Small intestine (tissue), 7 donors: ENCODE results near the gene RER1. TPM values are rescaled to one million over a fixed set of nuclear protein-coding genes. Genes with fewer than 3 reads are reported as not detected.
A peak's percentile ranks its signal among the peaks of the same experiment; 100 is the strongest.

Experiments
- DNase-seq, 2 donors: peaks; one replicate each; pipeline versions ENCODE4 v3.0.0 to v3.0.0-alpha.2; 2013
- FAIRE-seq: peaks from 2 replicates; lab custom pipeline; 2012; peaks lifted over from hg19 to GRCh38; lab: Jason Lieb, UNC
- H3K27ac ChIP-seq, 3 donors: one replicate each; pipeline ENCODE4 v1.5.1; 2013; ENCODE audit warnings: low read length in 2 of 3, mild to moderate bottlenecking in 2 of 3, control low read depth in 1 of 3, inconsistent platforms in 1 of 3, low read depth in 1 of 3, moderate library complexity in 1 of 3
- H3K27me3 ChIP-seq, 3 donors: one replicate each; pipeline ENCODE4 v1.6.1; 2013; ENCODE audit warnings: low read length in 3 of 3, inconsistent platforms in 1 of 3; ENCODE audit not compliant: control insufficient read depth in 3 of 3, insufficient read depth in 3 of 3
- H3K36me3 ChIP-seq, 3 donors: one replicate each; pipeline ENCODE4 v1.6.1; 2013; ENCODE audit warnings: low read length in 3 of 3, inconsistent platforms in 1 of 3, low read depth in 1 of 3, mild to moderate bottlenecking in 1 of 3, moderate library complexity in 1 of 3; ENCODE audit not compliant: control insufficient read depth in 3 of 3, insufficient read depth in 2 of 3
- H3K4me1 ChIP-seq, 3 donors: one replicate each; pipeline ENCODE4 v1.6.1; 2013; ENCODE audit warnings: low read length in 2 of 3, inconsistent platforms in 1 of 3, low read depth in 1 of 3, mild to moderate bottlenecking in 1 of 3, moderate library complexity in 1 of 3; ENCODE audit not compliant: control insufficient read depth in 3 of 3, insufficient read depth in 2 of 3
- H3K4me3 ChIP-seq, 3 donors: one replicate each; pipeline ENCODE4 v1.5.1; 2013; ENCODE audit warnings: low read length in 3 of 3, control low read depth in 1 of 3, inconsistent platforms in 1 of 3, low read depth in 1 of 3, mild to moderate bottlenecking in 1 of 3, moderate library complexity in 1 of 3
- H3K9me3 ChIP-seq, 2 donors: one replicate each; pipeline ENCODE4 v1.6.1; 2013; ENCODE audit warnings: low read depth in 1 of 2, low read length in 1 of 2; ENCODE audit not compliant: control insufficient read depth in 2 of 2, insufficient read depth in 1 of 2
- WGBS, 3 donors: extraction: QIAGEN DNeasy Blood & Tissue Kit; methylation state at CpG; one replicate each; pipeline ENCODE4 v1.1.7; 2013; 5-methylcytosine and 5-hydroxymethylcytosine counted together
- polyA plus RNA-seq, 4 donors: library from polyadenylated mRNA; stranded (reverse) in 3 of 4; unstranded in 1 of 4; fragments of 200-250 nt in 3 of 4; fragments of 120-200 nt in 1 of 4; gene quantifications; one replicate each; pipeline versions ENCODE4 v1.2.1 to v1.2.3, GENCODE V29; 2013
- donor health status: healthy with polysubstance abuse.
- donor health status: control.
- donor health status: control.
- donor health status: Bipolar disorder and iron deficiency.
- donor health status: healthy.

Gene RER1
- polyA plus RNA-seq, 4 donors: 70.0 to 140 (median 88.7) TPM

GRCh38 chr1:2433936-2434655 is 42.5 kb downstream of the RER1 start:
- Histone ChIP-seq H3K36me3 (no peaks in the 10 kb centered on the region), H3K27me3 (peaks cover 0 to 12% (median 3%) of the 10 kb centered on the region in 3 donors), H3K4me1 (peaks cover 0 to 52% (median 0%) of the 10 kb centered on the region in 3 donors), H3K4me3 (no peak overlapping the region), H3K27ac (no peak overlapping the region), H3K9me3 (peaks cover 0 to 11% of the 10 kb centered on the region in 2 donors)
- peak in 1 of 2 donors; percentile 35 for DNase-seq
- FAIRE-seq: no peak
- 47 to 55% (median 48%) methylated on average over 34 of the region's 34 CpGs for WGBS, 3 donors

GRCh38 chr1:2435091-2435490 is 43.5 kb downstream of the RER1 start:
- Histone ChIP-seq H3K27me3 (peaks cover 0 to 12% (median under 1%) of the 10 kb centered on the region in 3 donors), H3K4me3 (no peak overlapping the region), H3K4me1 (peaks cover 0 to 47% (median 0%) of the 10 kb centered on the region in 3 donors), H3K27ac (no peak overlapping the region), H3K9me3 (peaks cover 0 to 2% of the 10 kb centered on the region in 2 donors), H3K36me3 (no peaks in the 10 kb centered on the region)
- no peak for FAIRE-seq
- DNase-seq: no peak
- WGBS, 3 donors: 61 to 71% (median 65%) methylated on average over 9 of the region's 9 CpGs

GRCh38 chr1:2435746-2436355 is 44.2 kb downstream of the RER1 start:
- Histone ChIP-seq H3K27ac (no peak overlapping the region), H3K36me3 (no peaks in the 10 kb centered on the region), H3K4me3 (no peak overlapping the region), H3K27me3 (peaks cover 0 to 12% (median 0%) of the 10 kb centered on the region in 3 donors), H3K9me3 (no peaks in the 10 kb centered on the region), H3K4me1 (peaks cover 0 to 40% (median 0%) of the 10 kb centered on the region in 3 donors)
- FAIRE-seq (no peak), DNase-seq (no peak)
- 50 to 79% (median 63%) methylated on average over 1 to 2 of the region's 2 CpGs for WGBS, 3 donors

- Histone ChIP-seq H3K9me3 (no peaks in the 10 kb centered on the region), H3K27me3 (peaks cover 0 to 16% (median 0%) of the 10 kb centered on the region in 3 donors), H3K27ac (no peak overlapping the region), H3K4me3 (no peak overlapping the region), H3K36me3 (no peaks in the 10 kb centered on the region), H3K4me1 (peaks cover 0 to 30% (median 0%) of the 10 kb centered on the region in 3 donors)
- 79 to 86% (median 86%) methylated on average over 7 of the region's 7 CpGs for WGBS, 3 donors
- FAIRE-seq: no peak
- no peak for DNase-seq
Observed at GRCh38 chr1:2436876-2437275, 45.2 kb downstream of the RER1 start.

GRCh38 chr1:2437617-2438016 is 46.0 kb downstream of the RER1 start:
- H3K27ac ChIP-seq: no peak overlapping the region
- no peak overlapping the region for H3K4me3 ChIP-seq
- peaks cover 0 to 17% (median 3%) of the 10 kb centered on the region in 3 donors for H3K27me3 ChIP-seq
- FAIRE-seq (no peak), DNase-seq (no peak)
- H3K4me1 ChIP-seq: peaks cover 0 to 23% (median 0%) of the 10 kb centered on the region in 3 donors
- WGBS, 3 donors: 77 to 87% (median 85%) methylated on average over 15 of the region's 15 CpGs
- no peaks in the 10 kb centered on the region for H3K36me3 ChIP-seq
- H3K9me3 ChIP-seq: no peaks in the 10 kb centered on the region

- Histone ChIP-seq H3K9me3 (no peaks in the 10 kb centered on the region), H3K4me3 (no peak overlapping the region), H3K36me3 (no peaks in the 10 kb centered on the region), H3K4me1 (peaks cover 0 to 19% (median 0%) of the 10 kb centered on the region in 3 donors), H3K27ac (no peak overlapping the region), H3K27me3 (peaks cover 0 to 19% (median 5%) of the 10 kb centered on the region in 3 donors)
- whole genome bisulfite sequencing, 3 donors: 17 to 56% (median 48%) methylated on average over 15 of the region's 15 CpGs
- FAIRE-seq: no peak
- DNase-seq: peak in 1 of 2 donors; percentile 14
Observed at GRCh38 chr1:2438038-2438437, 46.4 kb downstream of the RER1 start.

GRCh38 chr1:2438641-2439040 is 47.0 kb downstream of the RER1 start:
- H3K27ac ChIP-seq: no peak overlapping the region
- no peak for FAIRE-seq
- peaks cover 5 to 22% (median 5%) of the 10 kb centered on the region in 3 donors for H3K27me3 ChIP-seq
- no peak overlapping the region for H3K4me3 ChIP-seq
- DNase-seq: no peak
- WGBS, 3 donors: 88 to 93% (median 90%) methylated on average over 14 of the region's 14 CpGs
- no peaks in the 10 kb centered on the region for H3K9me3 ChIP-seq
- H3K36me3 ChIP-seq: no peaks in the 10 kb centered on the region
- H3K4me1 ChIP-seq: peaks cover 0 to 14% (median 0%) of the 10 kb centered on the region in 3 donors

GRCh38 chr1:2439369-2439768 is 47.7 kb downstream of the RER1 start:
- Histone ChIP-seq H3K4me3 (no peak overlapping the region), H3K9me3 (no peaks in the 10 kb centered on the region), H3K27ac (no peak overlapping the region), H3K27me3 (peaks cover 6 to 24% (median 12%) of the 10 kb centered on the region in 3 donors), H3K36me3 (no peaks in the 10 kb centered on the region), H3K4me1 (peaks cover 0 to 7% (median 0%) of the 10 kb centered on the region in 3 donors)
- WGBS, 3 donors: 60 to 76% (median 66%) methylated on average over 15 of the region's 15 CpGs
- DNase-seq (no peak), FAIRE-seq (no peak)
